HCT116 (cell line): ENCODE measurements around the gene ZMYM2. TPM values are rescaled to one million over a fixed set of nuclear protein-coding genes. Genes with fewer than 3 reads are reported as not detected.

Source experiments
- ATAC-seq: fragments of 200-7000 bp; cut with Tn5 transposase; 2 replicates; pipeline ENCODE4 v1.9.1; 2020; ENCODE audit warnings: mild to moderate bottlenecking, moderate library complexity
- BruUV-seq: library from RNA; stranded (reverse); fragments of 400-500 nt; replicated peaks from 2 replicates; lab custom pipeline; 2021; lab: Mats Ljungman, UMichigan
- CTCF ChIA-PET: fragments of 300-600 bp; sonication (Branson Sonifier 250); formaldehyde crosslinking; loops from one replicate; lab custom pipeline; 2021; ENCODE audit warnings: antibody characterized with exemption; lab: Charles Lee
- POLR2A ChIA-PET: fragments of 300-600, 350-600 bp; sonication (Branson Sonifier 250); formaldehyde crosslinking; loops from one replicate; lab custom pipeline; 2021; ENCODE audit warnings: antibody characterized with exemption; lab: Charles Lee
- RAD21 ChIA-PET, 2 experiments: fragments of 300-600 bp; sonication (Branson Sonifier 250); formaldehyde crosslinking; loops; one replicate each; lab custom pipeline; 2023; ENCODE audit warnings: low total read pairs in 2 of 2; ENCODE audit not compliant: uncharacterized antibody in 2 of 2, unreplicated experiment in 2 of 2, low non-redundant PET in 1 of 2; lab: Charles Lee
- DNase-seq: peaks from one replicate; pipeline ENCODE4 v3.0.0-alpha.2; 2010; ENCODE audit warnings: low read depth, low spot score
- H2AFZ ChIP-seq: fragments of 200-600 bp; shearing (Covaris generic), sonication (generic); 2 replicates; pipeline ENCODE4 v1.6.1; 2017; ENCODE audit warnings: low read depth, mixed run types, mixed read lengths, antibody characterized with exemption, low read length; ENCODE audit not compliant: poor library complexity, severe bottlenecking
- H3K27ac ChIP-seq: 2 replicates; pipeline ENCODE4 v1.5.1; 2012; ENCODE audit warnings: low read depth, low read length
- H3K27me3 ChIP-seq: fragments of 200-600 bp; sonication (generic); 2 replicates; pipeline ENCODE4 v1.6.1; 2016; ENCODE audit warnings: mixed run types, low read length, mixed read lengths; ENCODE audit not compliant: insufficient read depth
- H3K36me3 ChIP-seq, 2 experiments: fragments of 200-500 bp in 1 of 2; fragments of 200-600 bp in 1 of 2; sonication (Bioruptor generic) in 1 of 2; sonication (generic) in 1 of 2; 2 replicates each; pipeline versions ENCODE4 v1.5.1 to v1.6.1; 2014 to 2016; ENCODE audit warnings: low read length in 2 of 2, inconsistent platforms in 1 of 2, mixed read lengths in 1 of 2, mixed run types in 1 of 2; ENCODE audit not compliant: insufficient read depth in 2 of 2, control insufficient read depth in 1 of 2
- H3K4me1 ChIP-seq, 2 experiments: fragments of 200-600 bp in 1 of 2; sonication (generic) in 1 of 2; 2 replicates each; pipeline versions ENCODE4 v1.5.1 to v1.6.1; 2012 to 2017; ENCODE audit warnings: low read length in 2 of 2, inconsistent platforms in 1 of 2, mild to moderate bottlenecking in 1 of 2, mixed read lengths in 1 of 2, mixed run types in 1 of 2, moderate library complexity in 1 of 2; ENCODE audit not compliant: insufficient read depth in 2 of 2, control insufficient read depth in 1 of 2
- H3K4me2 ChIP-seq: fragments of 200-600 bp; sonication (generic); 2 replicates; pipeline ENCODE4 v1.6.1; 2017; ENCODE audit warnings: mixed run types, low read length, mixed read lengths
- H3K4me3 ChIP-seq, 2 experiments: fragments of 200-600 bp in 1 of 2; sonication (generic) in 1 of 2; replicated peaks in 1 of 2; 2 replicates each; pipeline ENCODE4 v1.5.1; 2011 to 2016; ENCODE audit warnings: low read length in 2 of 2, control low read depth in 1 of 2, low read depth in 1 of 2, mild to moderate bottlenecking in 1 of 2, mixed read lengths in 1 of 2, mixed run types in 1 of 2
- H3K79me2 ChIP-seq: fragments of 200-600 bp; sonication (generic); 2 replicates; pipeline ENCODE4 v1.6.1; 2017; ENCODE audit warnings: mild to moderate bottlenecking, mixed run types, low read length, moderate library complexity, mixed read lengths; ENCODE audit not compliant: insufficient read depth
- H3K9ac ChIP-seq: fragments of 200-600 bp; sonication (generic); 2 replicates; pipeline ENCODE4 v1.6.1; 2016; ENCODE audit warnings: low read length, mixed read lengths
- H3K9me2 ChIP-seq: fragments of 200-600 bp; sonication (generic), shearing (Covaris generic); 2 replicates; pipeline ENCODE4 v1.6.1; 2017; ENCODE audit warnings: mixed run types, mild to moderate bottlenecking, moderate library complexity; ENCODE audit not compliant: insufficient read depth
- H3K9me3 ChIP-seq, 2 experiments: fragments of 200-500 bp in 1 of 2; fragments of 200-600 bp in 1 of 2; sonication (Bioruptor generic) in 1 of 2; sonication (generic) in 1 of 2; 2 replicates each; pipeline ENCODE4 v1.6.1; 2014 to 2017; ENCODE audit warnings: low read length in 2 of 2, mixed read lengths in 2 of 2, inconsistent platforms in 1 of 2, low read depth in 1 of 2, mild to moderate bottlenecking in 1 of 2, mixed run types in 1 of 2, moderate library complexity in 1 of 2; ENCODE audit not compliant: control insufficient read depth in 1 of 2, insufficient read depth in 1 of 2
- H4K20me1 ChIP-seq: fragments of 200-600 bp; sonication (generic), shearing (Covaris generic); 2 replicates; pipeline ENCODE4 v1.6.1; 2017; ENCODE audit warnings: mixed run types, mild to moderate bottlenecking, moderate library complexity; ENCODE audit not compliant: insufficient read depth
- CTCF ChIP-seq, 3 experiments: fragments of 200-600 bp in 1 of 3; sonication (generic) in 1 of 3; IDR thresholded peaks in 2 of 3; conservative IDR thresholded peaks in 1 of 3; 2 replicates each; pipeline ENCODE4 v1.5.1; 2012 to 2017; ENCODE audit warnings: low read depth in 2 of 3, low read length in 2 of 3, antibody characterized with exemption in 1 of 3, borderline replicate concordance in 1 of 3, control low read depth in 1 of 3, mild to moderate bottlenecking in 1 of 3, mixed read lengths in 1 of 3, mixed run types in 1 of 3, moderate library complexity in 1 of 3; ENCODE audit not compliant: insufficient read depth in 1 of 3
- EZH2 ChIP-seq: fragments of 200-600 bp; sonication (generic); IDR thresholded peaks from 2 replicates; pipeline ENCODE4 v1.6.1; 2017; ENCODE audit warnings: antibody characterized with exemption, mixed run types
- FOSL1 ChIP-seq: IDR thresholded peaks from 2 replicates; pipeline ENCODE4 v1.6.1; 2012; ENCODE audit warnings: low read depth
- POLR2A ChIP-seq: IDR thresholded peaks from 2 replicates; pipeline ENCODE4 v1.7.0; 2011; ENCODE audit warnings: borderline replicate concordance; ENCODE audit not compliant: insufficient read depth, insufficient read length; ENCODE audit errors: extremely low read depth
- POLR2AphosphoS5 ChIP-seq: IDR thresholded peaks from 2 replicates; pipeline ENCODE4 v1.6.1; 2011; ENCODE audit warnings: mild to moderate bottlenecking, low read depth, low read length, moderate library complexity
- REST ChIP-seq: IDR thresholded peaks from 2 replicates; pipeline ENCODE4 v1.6.1; 2012; ENCODE audit warnings: low read depth
- SIN3A ChIP-seq: IDR thresholded peaks from 2 replicates; pipeline ENCODE4 v1.6.1; 2012; ENCODE audit warnings: low read depth
- YY1 ChIP-seq: IDR thresholded peaks from 2 replicates; pipeline ENCODE4 v1.6.1; 2011; ENCODE audit warnings: low read length, low read depth, moderate library complexity, mild to moderate bottlenecking; ENCODE audit not compliant: insufficient replicate concordance; ENCODE audit errors: extremely low read depth
- intact Hi-C: fragments of 100-400 bp; cut with micrococcal nuclease; formaldehyde crosslinking; loops from 2 replicates; pipeline ENCODE4 v1.10.0; 2022
- total RNA-seq: library from RNA; stranded (reverse); gene quantifications from one replicate; pipeline ENCODE4 v1.2.1, GENCODE V29; 2021; ENCODE audit not compliant: unreplicated experiment

Gene ZMYM2
- total RNA-seq, 1 experiment from 2014 or later: 53.0 TPM

GRCh38 chr13:20074966-20075365 lies 116.4 kb downstream of the ZMYM2 start:
- no TSS peak for BruUV-seq
- H3K27me3 ChIP-seq: no peaks in the 10 kb centered on the region

More at GRCh38 chr13:20074966-20075365, 116.4 kb downstream of the ZMYM2 start:
- DNase-seq: no peak
- ChIA-PET POLR2A (no interaction called here), CTCF (no interaction called here), RAD21 (no interaction called here)
- H3K9ac ChIP-seq: no peak overlapping the region
- H3K79me2 ChIP-seq: 0 out of 2 replicates have a peak, but pooled peaks cover 4% of the 10 kb centered on the region
- H2AFZ ChIP-seq: no peak overlapping the region
- H3K4me2 ChIP-seq: no peak overlapping the region
- H3K4me3 ChIP-seq: no peak overlapping the region
- no peaks in the 10 kb centered on the region for H3K9me3 ChIP-seq
- no peaks in the 10 kb centered on the region for H3K4me1 ChIP-seq
- H3K27ac ChIP-seq: no peak overlapping the region
- intact Hi-C loops: no loop called here
- no peaks in the 10 kb centered on the region for H4K20me1 ChIP-seq
- no peak for TF ChIP-seq CTCF (IDR thresholded peaks at IDR 0.05 in 2 of 3, conservative IDR thresholded peaks at IDR 0.05 in 1 of 3; ENCODE audit: borderline replicate concordance in 1 of 3, insufficient read depth in 1 of 3, low read depth in 2 of 3, low read length in 2 of 3)
- no peak for TF ChIP-seq EZH2
- no peak for TF ChIP-seq POLR2AphosphoS5
- no peak for TF ChIP-seq POLR2A
- no peak for TF ChIP-seq FOSL1
- no peak for TF ChIP-seq YY1
- no peak for TF ChIP-seq REST
- TF ChIP-seq SIN3A: no peak
- TF ChIP-seq, all 23 proteins: peak for 0
- ATAC-seq: no peak
- peaks cover 0 to 29% of the 10 kb centered on the region in 2 experiments; a peak in 2 of 4 replicates for H3K36me3 ChIP-seq
- no peaks in the 10 kb centered on the region for H3K9me2 ChIP-seq
